Natural killer cell treated with Interleukin-12 subunit alpha and Interleukin-12 subunit beta and Interleukin-15 and Interleukin-18, amount 100 ng/mL, for 72 hours (primary cell): ENCODE data around the gene SCN4A. TPM values are rescaled to one million over a fixed set of nuclear protein-coding genes. Genes with fewer than 3 reads are reported as not detected.

Source experiments
- ATAC-seq, 2 donors: fragments of 150-1000 bp; cut with Tn5 transposase in 1 of 2; sonication (Bioruptor Pico), chemical (Tn5 transposase) in 1 of 2; 2 replicates each; pipeline ENCODE4 v1.10.0; 2021
- DNase-seq: peaks from one replicate; pipeline ENCODE4 v3.0.0; 2022; ENCODE audit warnings: low spot score
- H3K27ac Mint-ChIP-seq, 2 donors: 1 replicate in 1 of 2; 2 replicates in 1 of 2; pipeline ENCODE4 v1.8.0; 2022; ENCODE audit warnings: mixed read lengths in 2 of 2, mild to moderate bottlenecking in 1 of 2, moderate library complexity in 1 of 2
- H3K27me3 Mint-ChIP-seq, 2 donors: 1 replicate in 1 of 2; 2 replicates in 1 of 2; pipeline ENCODE4 v1.8.0; 2022; ENCODE audit warnings: mixed read lengths in 2 of 2
- H3K36me3 Mint-ChIP-seq: one replicate; pipeline ENCODE4 v1.8.0; 2022; ENCODE audit warnings: mixed read lengths
- H3K4me1 Mint-ChIP-seq, 2 donors: 1 replicate in 1 of 2; 2 replicates in 1 of 2; pipeline ENCODE4 v1.8.0; 2022; ENCODE audit warnings: low read depth in 2 of 2, mixed read lengths in 2 of 2, mild to moderate bottlenecking in 1 of 2
- H3K4me3 Mint-ChIP-seq: one replicate; pipeline ENCODE4 v1.8.0; 2022; ENCODE audit warnings: mixed read lengths
- H3K9me3 Mint-ChIP-seq: 2 replicates; pipeline ENCODE4 v1.8.0; 2022; ENCODE audit warnings: mixed read lengths
- total RNA-seq, 2 donors: library from RNA; stranded (reverse); gene quantifications; one replicate each; pipeline ENCODE4 v1.2.3, GENCODE V29; 2022

The SCN4A gene
- total RNA-seq, 2 donors from 2014 or later = 0.08 TPM; not detected in 1

DNA sequence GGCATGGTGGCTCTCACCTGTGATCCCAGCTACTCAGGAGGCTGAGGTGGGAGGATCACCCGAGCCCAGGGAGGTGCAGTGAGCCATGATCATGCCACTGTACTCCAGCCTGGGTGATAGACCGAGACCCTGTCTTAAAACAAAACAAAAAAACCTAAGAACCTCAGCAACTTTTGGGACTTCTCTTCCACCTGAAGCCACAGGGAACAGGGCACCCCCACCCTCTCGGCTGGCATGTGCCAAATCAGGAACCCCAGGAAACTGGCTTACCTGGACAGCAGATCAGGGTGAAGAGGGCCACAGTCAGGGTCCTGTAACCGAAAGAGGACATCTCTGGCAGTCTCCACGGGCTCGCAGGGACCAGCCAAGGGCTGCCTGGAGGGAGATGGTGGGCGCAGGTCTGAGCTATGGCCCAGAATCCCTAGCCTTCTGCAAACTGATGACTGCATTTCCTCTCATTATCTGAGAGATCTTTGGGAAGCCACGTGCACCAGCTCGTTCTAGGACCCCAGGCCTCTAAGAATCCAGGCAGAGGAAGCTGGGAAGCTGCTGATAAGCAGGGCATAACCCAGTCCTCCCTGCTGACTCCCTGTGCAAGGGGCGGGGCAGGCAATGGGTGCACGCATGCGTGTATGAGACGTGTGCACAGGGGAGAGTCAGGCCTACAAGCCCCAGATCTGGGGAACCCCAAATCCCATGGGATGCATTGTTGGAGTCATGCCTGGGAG is 33.8 kb upstream of the SCN4A start:
- Mint-ChIP-seq H3K4me1 (peaks cover 19 to 31% of the 10 kb centered on the region in 2 donors), H3K9me3 (no peaks in the 10 kb centered on the region), H3K4me3 (no peak overlapping the region), H3K27me3 (no peaks in the 10 kb centered on the region), H3K27ac (no peak overlapping the region), H3K36me3 (no peaks in the 10 kb centered on the region)
- DNase-seq (peak; percentile 53), ATAC-seq (no peak)

- no peaks in the 10 kb centered on the region for H3K27me3 Mint-ChIP-seq
- ATAC-seq = no peak
- H3K4me3 Mint-ChIP-seq = no peak overlapping the region
- no peaks in the 10 kb centered on the region for H3K36me3 Mint-ChIP-seq
- peak overlapping the region in 1 of 2 donors; percentile 58 for H3K27ac Mint-ChIP-seq
- H3K9me3 Mint-ChIP-seq = no peaks in the 10 kb centered on the region
- DNase-seq = no peak
- H3K4me1 Mint-ChIP-seq = peaks cover 19 to 28% of the 10 kb centered on the region in 2 donors
Observed at GRCh38 chr17:64005734-64006167, 33.0 kb upstream of the SCN4A start.

- Mint-ChIP-seq H3K36me3 (no peaks in the 10 kb centered on the region), H3K27ac (peak overlapping the region in 1 of 2 donors; percentile 58)
- DNase-seq = peak; percentile 57
Observed at GRCh38 chr17:64004903-64005733, 32.4 kb upstream of the SCN4A start.

GRCh38 chr17:64004218-64004770 is 31.6 kb upstream of the SCN4A start:
- Mint-ChIP-seq H3K27me3 (no peaks in the 10 kb centered on the region), H3K4me3 (no peak overlapping the region), H3K4me1 (peaks cover 20 to 24% of the 10 kb centered on the region in 2 donors), H3K36me3 (no peaks in the 10 kb centered on the region), H3K9me3 (no peaks in the 10 kb centered on the region), H3K27ac (no peak overlapping the region)
- DNase-seq = no peak
- no peak for ATAC-seq

More at GRCh38 chr17:64004903-64005733, 32.4 kb upstream of the SCN4A start:
- ATAC-seq = no peak
- Mint-ChIP-seq H3K4me3 (no peak overlapping the region), H3K4me1 (peaks cover 21 to 27% of the 10 kb centered on the region in 2 donors), H3K9me3 (no peaks in the 10 kb centered on the region), H3K27me3 (no peaks in the 10 kb centered on the region)

DNA sequence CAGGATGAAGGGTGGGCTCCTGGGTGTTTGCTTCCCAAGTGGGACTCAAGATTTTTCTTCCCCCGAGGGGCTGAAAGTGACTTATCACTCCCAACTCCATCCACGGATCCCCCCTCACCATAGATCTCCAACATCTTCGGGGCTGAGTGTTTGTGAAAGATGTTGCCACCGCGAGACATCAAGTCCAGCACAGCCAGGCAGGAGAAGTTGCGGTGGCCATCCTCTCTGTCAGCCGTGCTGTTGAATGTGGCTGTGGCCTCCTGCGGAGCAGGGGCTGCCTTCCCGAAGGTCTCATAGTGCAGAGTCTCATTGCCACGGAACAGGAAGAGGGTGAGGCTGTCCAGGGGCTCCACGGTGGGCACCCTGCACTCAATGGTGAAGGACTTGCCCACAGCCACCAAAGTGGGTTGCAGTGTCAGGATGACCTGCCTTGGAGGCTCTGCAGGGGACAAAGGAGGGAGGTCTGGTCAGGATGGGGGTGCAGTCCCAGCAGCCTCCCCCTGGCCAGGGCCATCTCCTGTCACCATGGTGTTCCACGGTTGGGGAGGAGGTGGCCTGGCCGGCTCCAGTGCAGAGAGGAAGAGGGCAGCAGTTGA is 30.9 kb upstream of the SCN4A start:
- peaks cover 19 to 20% of the 10 kb centered on the region in 2 donors for H3K4me1 Mint-ChIP-seq
- peak; percentile 51 for DNase-seq
- no peak overlapping the region for H3K4me3 Mint-ChIP-seq
- no peak for ATAC-seq
- H3K27me3 Mint-ChIP-seq = no peaks in the 10 kb centered on the region
- H3K36me3 Mint-ChIP-seq = no peaks in the 10 kb centered on the region
- no peak overlapping the region for H3K27ac Mint-ChIP-seq
- H3K9me3 Mint-ChIP-seq = no peaks in the 10 kb centered on the region

DNA sequence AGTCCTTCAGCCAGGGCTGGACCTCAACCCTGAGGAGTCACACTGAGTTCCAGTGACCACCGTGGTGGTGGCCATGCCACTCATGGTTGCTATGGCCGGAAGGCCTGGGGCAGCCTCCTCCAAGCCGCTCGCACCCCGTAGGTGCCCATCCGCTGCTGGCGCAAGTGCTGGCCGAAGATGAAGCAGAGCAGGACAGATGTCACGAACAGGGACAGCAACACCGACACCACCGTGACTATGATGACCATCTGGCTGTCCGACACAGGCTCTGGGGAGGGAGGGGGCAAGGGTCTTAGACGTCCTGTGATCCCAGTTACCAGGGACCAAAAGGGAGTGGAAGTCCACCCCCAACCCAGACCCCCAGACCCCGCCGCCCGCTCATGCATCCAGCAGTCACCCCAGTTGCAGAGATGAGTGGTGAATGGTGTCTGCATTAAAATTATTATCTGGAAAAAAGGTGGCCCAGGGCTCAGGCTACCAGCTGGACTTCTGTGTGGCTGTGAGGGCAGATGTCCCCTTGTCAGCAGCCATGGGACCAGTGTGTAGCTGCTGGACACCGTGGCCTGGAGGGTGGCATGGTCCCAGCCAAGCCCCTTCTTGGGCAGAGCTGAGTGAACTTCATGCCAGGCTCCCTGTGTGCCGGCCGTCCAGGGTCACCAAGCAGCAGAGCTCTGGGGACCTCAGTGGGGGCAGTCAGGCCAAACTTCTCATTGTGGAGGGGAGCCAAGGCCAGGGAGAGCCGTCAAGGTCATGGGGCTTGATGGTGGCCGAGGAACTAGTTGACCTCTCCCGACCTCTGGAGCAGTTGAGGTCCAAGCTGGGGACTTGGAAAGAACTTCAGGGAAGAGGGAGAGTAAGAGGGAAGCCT is 30.2 kb upstream of the SCN4A start:
- Mint-ChIP-seq H3K4me3 (no peak overlapping the region), H3K4me1 (peaks cover 20% of the 10 kb centered on the region in 2 donors), H3K9me3 (no peaks in the 10 kb centered on the region), H3K27ac (no peak overlapping the region), H3K27me3 (no peaks in the 10 kb centered on the region), H3K36me3 (no peaks in the 10 kb centered on the region)
- ATAC-seq = no peak
- no peak for DNase-seq

DNA sequence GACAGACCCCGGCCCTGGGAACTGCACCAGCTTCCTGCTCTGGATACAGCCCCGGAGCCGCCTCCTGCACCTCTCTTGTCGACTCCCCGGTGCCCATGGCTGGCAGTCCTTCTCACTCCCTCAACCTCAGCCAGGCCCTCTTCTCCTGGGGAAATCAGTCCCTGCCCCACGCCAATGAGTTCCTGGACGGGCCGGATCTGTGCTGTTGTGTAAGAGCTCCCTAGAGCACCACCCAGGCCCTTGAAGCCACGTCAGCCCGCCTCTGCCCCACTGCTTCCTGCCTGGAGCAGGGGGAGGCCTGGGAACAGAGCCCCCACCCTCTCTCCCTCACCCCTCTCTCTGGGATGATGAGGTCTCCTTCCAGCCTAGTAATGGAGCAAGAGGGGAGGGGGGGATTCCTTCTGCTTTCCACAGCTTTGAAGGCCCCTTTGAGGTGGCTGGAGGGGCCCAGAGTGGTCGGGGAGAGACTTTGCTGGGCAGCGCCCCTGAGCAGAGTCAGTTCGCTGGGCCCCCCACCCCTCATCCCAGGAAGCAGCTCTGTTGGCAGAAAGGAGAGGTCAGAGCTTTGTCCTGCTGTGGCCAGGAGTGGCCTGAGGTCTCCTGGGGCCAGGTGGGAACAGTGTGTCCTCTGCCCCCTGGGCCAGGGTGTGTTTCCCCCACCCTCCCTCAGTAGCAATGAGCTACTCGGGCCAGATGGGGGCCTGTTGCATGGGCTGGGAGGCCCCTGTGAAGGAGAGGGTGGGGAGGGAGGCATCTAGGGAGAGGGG is 29.2 kb upstream of the SCN4A start:
- Mint-ChIP-seq H3K9me3 (no peaks in the 10 kb centered on the region), H3K36me3 (no peaks in the 10 kb centered on the region), H3K4me1 (peaks cover 23 to 25% of the 10 kb centered on the region in 2 donors), H3K27ac (no peak overlapping the region), H3K4me3 (no peak overlapping the region), H3K27me3 (no peaks in the 10 kb centered on the region)
- ATAC-seq (no peak), DNase-seq (no peak)

DNA sequence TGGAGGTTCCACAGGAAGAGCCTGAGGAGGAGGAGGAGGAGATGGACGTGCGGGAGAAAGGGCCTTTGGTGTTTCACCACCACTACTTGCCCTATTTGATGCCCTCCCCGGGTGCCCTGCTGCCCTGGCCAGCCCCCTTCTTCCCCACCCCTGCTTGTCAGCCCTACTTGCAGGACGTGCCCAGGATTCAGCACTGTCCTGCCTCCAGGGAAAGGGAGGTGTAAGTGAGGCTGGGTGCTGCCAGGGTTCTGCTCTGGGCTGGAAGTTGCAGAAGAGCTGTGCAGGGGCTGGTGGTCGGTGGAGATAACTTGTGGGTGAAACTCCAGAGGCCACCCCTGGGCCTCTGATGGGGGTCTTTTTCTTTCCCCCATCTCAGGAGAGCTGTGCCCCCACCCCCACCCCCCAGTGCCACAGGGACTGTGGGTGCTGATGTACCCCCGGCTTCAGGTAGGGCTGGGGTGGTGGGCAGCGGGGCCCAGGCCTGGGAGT is 28.4 kb upstream of the SCN4A start:
- H3K27me3 Mint-ChIP-seq = no peaks in the 10 kb centered on the region
- DNase-seq = no peak

DNA sequence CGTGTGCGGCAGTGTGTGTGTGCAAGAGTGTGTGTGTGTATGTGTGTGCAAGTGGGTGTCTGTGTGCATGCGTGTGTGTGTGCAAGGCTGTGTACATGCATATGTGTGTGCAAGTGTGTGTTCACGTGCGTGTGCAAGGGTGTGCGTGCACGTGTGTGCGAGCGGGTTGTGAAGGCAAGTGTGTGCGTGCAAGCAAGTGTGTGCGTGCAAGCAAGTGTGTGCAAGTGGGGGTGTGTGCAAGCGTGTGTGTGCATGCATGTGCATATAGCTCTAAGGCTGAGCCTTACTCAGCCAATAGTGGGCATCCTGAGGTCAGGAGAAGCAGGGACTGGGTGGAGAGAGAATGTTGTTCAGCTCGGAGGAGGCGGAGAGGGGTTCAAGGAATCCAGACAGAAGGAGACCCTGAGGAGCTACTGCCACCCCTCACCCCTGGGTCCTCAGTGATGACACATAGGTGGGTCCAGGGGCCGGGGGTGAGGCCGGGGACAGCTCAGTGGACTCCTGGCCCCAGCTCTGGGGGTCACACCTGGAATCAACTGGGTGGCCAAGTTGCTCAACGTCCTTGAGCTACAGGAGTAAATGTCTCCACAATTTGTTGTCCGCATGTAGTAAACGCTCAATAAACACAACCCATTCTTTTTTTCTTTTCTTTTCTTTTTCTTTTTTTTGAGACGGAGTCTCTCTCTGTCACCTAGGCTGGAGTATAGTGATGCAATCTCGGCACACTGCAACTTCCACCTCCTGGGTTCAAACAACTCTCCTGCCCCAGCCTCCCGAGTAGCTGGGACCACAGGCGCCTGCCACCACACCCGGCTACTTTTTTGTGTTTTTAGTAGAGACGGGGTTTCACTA is 27.2 kb upstream of the SCN4A start:
- Mint-ChIP-seq H3K9me3 (no peaks in the 10 kb centered on the region), H3K27me3 (no peaks in the 10 kb centered on the region), H3K4me3 (peak overlapping the region; percentile 82), H3K4me1 (peaks cover 29 to 32% of the 10 kb centered on the region in 2 donors), H3K36me3 (no peaks in the 10 kb centered on the region), H3K27ac (peak overlapping the region in 1 of 2 donors; percentile 37)
- no peak for DNase-seq
- no peak for ATAC-seq

More for the DNA sequence above, 28.4 kb upstream of the SCN4A start:
- H3K27ac Mint-ChIP-seq = no peak overlapping the region
- H3K4me1 Mint-ChIP-seq = peaks cover 23 to 31% of the 10 kb centered on the region in 2 donors
- no peak overlapping the region for H3K4me3 Mint-ChIP-seq
- no peaks in the 10 kb centered on the region for H3K36me3 Mint-ChIP-seq
- no peak for ATAC-seq
- H3K9me3 Mint-ChIP-seq = no peaks in the 10 kb centered on the region

GRCh38 chr17:63998721-63999679 is 26.3 kb upstream of the SCN4A start:
- Mint-ChIP-seq H3K27me3 (no peaks in the 10 kb centered on the region), H3K27ac (peak overlapping the region in 1 of 2 donors; percentile 37), H3K4me3 (peak overlapping the region; percentile 82), H3K36me3 (no peaks in the 10 kb centered on the region), H3K9me3 (no peaks in the 10 kb centered on the region), H3K4me1 (peaks cover 35 to 36% of the 10 kb centered on the region in 2 donors)
- DNase-seq = peak; percentile 58
- ATAC-seq = no peak
